Body of pancreas (tissue), 4 donors: Measurements from ENCODE around the gene SASH3. TPM values are rescaled to one million over a fixed set of nuclear protein-coding genes. Genes with fewer than 3 reads are reported as not detected.

Source experiments
- ATAC-seq: fragments of 150-250 bp; one replicate; pipeline ENCODE4 v1.9.1; 2016
- DNase-seq, 4 donors: peaks; one replicate each; pipeline ENCODE4 v3.0.0-alpha.2; 2019
- H3K27ac ChIP-seq, 4 donors: fragments of 200-600 bp; sonication (generic); 1 replicate in 3 of 4; 2 replicates in 1 of 4; pipeline versions ENCODE4 v1.5.1 to v1.6.1; 2016 to 2019; ENCODE audit warnings: mild to moderate bottlenecking in 1 of 4, mixed read lengths in 1 of 4, moderate library complexity in 1 of 4
- H3K27me3 ChIP-seq, 2 donors: fragments of 200-600 bp; sonication (generic); one replicate each; pipeline ENCODE4 v1.6.0; 2016; ENCODE audit warnings: mild to moderate bottlenecking in 1 of 2
- H3K36me3 ChIP-seq, 2 donors: fragments of 200-600 bp; sonication (generic); replicated peaks in 1 of 2; 2 replicates each; pipeline ENCODE4 v1.5.1; 2016; ENCODE audit warnings: low read depth in 2 of 2; ENCODE audit not compliant: insufficient read depth in 1 of 2
- H3K4me1 ChIP-seq: fragments of 200-600 bp; sonication (generic); one replicate; pipeline ENCODE4 v1.6.0; 2016
- H3K4me3 ChIP-seq, 2 donors: fragments of 200-600 bp; sonication (generic); 1 replicate in 1 of 2; 2 replicates in 1 of 2; pipeline ENCODE4 v1.5.1; 2016 to 2019
- H3K9me3 ChIP-seq, 3 donors: fragments of 200-600 bp; sonication (generic); 1 replicate in 2 of 3; 2 replicates in 1 of 3; pipeline ENCODE4 v1.5.1; 2016
- CTCF ChIP-seq, 7 experiments: fragments of 450-650 bp in 4 of 7; fragments of 200-600 bp in 3 of 7; sonication (generic) in 3 of 7; IDR thresholded peaks; one replicate each; pipeline ENCODE4 v1.5.1; 2016 to 2019; ENCODE audit warnings: antibody characterized with exemption in 7 of 7
- POLR2A ChIP-seq, 3 donors: fragments of 450-650 bp; IDR thresholded peaks; one replicate each; pipeline ENCODE4 v1.6.1; 2016; ENCODE audit warnings: antibody characterized with exemption in 3 of 3, mild to moderate bottlenecking in 2 of 3
- WGBS, 2 donors: methylation state at CpG; one replicate each; pipeline ENCODE4 v1.1.5; 2017; 5-methylcytosine and 5-hydroxymethylcytosine counted together
- intact Hi-C: fragments of 100-400 bp; cut with DNase I; formaldehyde crosslinking; loops from one replicate; pipeline ENCODE4 v1.15.1; 2023
- total RNA-seq, 2 donors: library from RNA; depleted of rRNA; stranded (reverse); fragments of >200 nt; gene quantifications; one replicate each; pipeline ENCODE4 v1.1.0, GENCODE V29; 2016

SASH3 gene
- total RNA-seq, 2 donors from 2014 or later, result 3.6 TPM

GRCh38 chrX:129755779-129756650 is 23.7 kb upstream of the SASH3 start:
- intact Hi-C loops, result no loop called here
- no peak for ATAC-seq
- H3K27ac ChIP-seq, result no peak overlapping the region
- no peak overlapping the region for H3K4me3 ChIP-seq
- no peaks in the 10 kb centered on the region for H3K4me1 ChIP-seq
- TF ChIP-seq CTCF (IDR thresholded peaks at IDR 0.05), result no peak
- TF ChIP-seq POLR2A (IDR thresholded peaks at IDR 0.05), result no peak
- no peaks in the 10 kb centered on the region for H3K9me3 ChIP-seq
- H3K36me3 ChIP-seq, result no peaks in the 10 kb centered on the region
- DNase-seq, result no peak
- 57 to 90% methylated on average over 7 to 12 of the region's 18 CpGs for WGBS, 2 donors
- no peaks in the 10 kb centered on the region for H3K27me3 ChIP-seq

GRCh38 chrX:129759576-129760061 is 20.1 kb upstream of the SASH3 start:
- 44 to 47% methylated on average over 9 to 14 of the region's 14 CpGs for WGBS, 2 donors
- DNase-seq (peak in 2 of 4 donors; percentile 16 to 60), ATAC-seq (no peak)

GRCh38 chrX:129760155-129760554 is 19.6 kb upstream of the SASH3 start:
- intact Hi-C loops, result no loop called here
- DNase-seq (no peak), ATAC-seq (no peak)
- Histone ChIP-seq H3K36me3 (no peaks in the 10 kb centered on the region), H3K9me3 (no peaks in the 10 kb centered on the region), H3K4me3 (no peak overlapping the region), H3K27ac (peak overlapping the region in 1 of 4 donors; percentile 28), H3K27me3 (no peaks in the 10 kb centered on the region), H3K4me1 (no peaks in the 10 kb centered on the region)
- WGBS, 2 donors, result 55 to 62% methylated on average over 5 to 7 of the region's 9 CpGs
- TF ChIP-seq POLR2A (IDR thresholded peaks at IDR 0.05) (no peak), CTCF (IDR thresholded peaks at IDR 0.05) (no peak)

More at GRCh38 chrX:129759576-129760061, 20.1 kb upstream of the SASH3 start:
- no peak overlapping the region for H3K4me3 ChIP-seq
- TF ChIP-seq CTCF (IDR thresholded peaks at IDR 0.05) (no peak), POLR2A (IDR thresholded peaks at IDR 0.05) (no peak)
- H3K4me1 ChIP-seq, result no peaks in the 10 kb centered on the region
- intact Hi-C loops, result no loop called here
- H3K27ac ChIP-seq, result peak overlapping the region in 1 of 4 donors; percentile 28
- H3K36me3 ChIP-seq, result no peaks in the 10 kb centered on the region
- H3K27me3 ChIP-seq, result no peaks in the 10 kb centered on the region
- no peaks in the 10 kb centered on the region for H3K9me3 ChIP-seq

- DNase-seq, result no peak
- no peak for ATAC-seq
- TF ChIP-seq CTCF (IDR thresholded peaks at IDR 0.05) (no peak), POLR2A (IDR thresholded peaks at IDR 0.05) (no peak)
- no peak overlapping the region for H3K27ac ChIP-seq
- no peak overlapping the region for H3K4me3 ChIP-seq
- intact Hi-C loops, result no loop called here
- H3K9me3 ChIP-seq, result no peaks in the 10 kb centered on the region
- H3K36me3 ChIP-seq, result no peaks in the 10 kb centered on the region
- 84% methylated on average over 6 of the region's 6 CpGs; no CpG with 5 or more reads in 1 of the 2 donors for WGBS, 2 donors
- H3K27me3 ChIP-seq, result no peaks in the 10 kb centered on the region
- H3K4me1 ChIP-seq, result no peaks in the 10 kb centered on the region
Observed at GRCh38 chrX:129760981-129761380, 18.8 kb upstream of the SASH3 start.
